ENCODE data around the gene SLC26A3. TPM values are rescaled to one million over a fixed set of nuclear protein-coding genes. Genes with fewer than 3 reads are reported as not detected.
A peak's percentile ranks its signal among the peaks of the same experiment; 100 is the strongest.

SLC26A3 gene
- total RNA-seq, 4 donors from 2014 or later: 12.7 TPM; not detected in 3

DNA sequence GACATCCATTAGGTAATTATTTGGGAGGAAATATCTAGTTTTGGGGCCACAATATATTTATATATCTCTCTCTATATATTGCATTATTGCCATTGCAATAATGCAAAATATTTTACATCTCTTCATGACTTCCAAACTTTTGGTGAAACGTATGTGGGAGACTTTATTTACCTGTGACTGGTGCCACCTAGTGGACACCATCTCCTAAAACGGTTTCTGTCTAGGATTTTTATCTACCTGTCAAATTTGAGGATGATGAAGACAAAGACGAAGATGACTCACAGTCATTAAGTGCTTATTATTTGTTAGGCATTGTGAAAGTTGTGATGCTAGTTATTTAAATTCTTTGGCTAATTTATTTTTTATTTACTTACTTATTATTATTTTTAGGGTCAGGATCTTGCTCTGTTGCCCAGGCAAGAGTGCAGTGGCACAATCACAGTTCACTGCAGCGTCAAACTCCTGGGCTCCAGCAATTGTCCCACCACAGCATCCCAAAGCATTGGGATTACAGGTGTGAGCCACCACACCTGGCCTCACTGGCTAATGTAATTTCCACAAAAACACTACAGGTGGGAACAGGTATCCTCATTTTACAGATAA is 77.8 kb downstream of the SLC26A3 start:
- Histone ChIP-seq H3K36me3 (no peaks in the 10 kb centered on the region), H3K4me1 (no peaks in the 10 kb centered on the region), H3K4me3 (no peak overlapping the region), H3K27me3 (no peaks in the 10 kb centered on the region), H3K27ac (no peak overlapping the region), H3K9me3 (no peaks in the 10 kb centered on the region)
- ATAC-seq (no peak), DNase-seq (no peak)
- in situ Hi-C loops (cut with MboI; ENCODE audit: low sequenced_read_pairs in 4 of 4): loop anchor here in 3 of 4 donors (5.0 to 25.0 kb wide), 3 partner anchors 258 to 538 kb away; no protein-coding TSS in a partner anchor
- intact Hi-C loops (cut with DNase I; ENCODE audit: low total_unique reads): loop anchor here (1.0 kb wide), 1 partner anchor 262 kb away; no protein-coding TSS in a partner anchor
- TF ChIP-seq POLR2A (IDR thresholded peaks at IDR 0.05): no peak
- TF ChIP-seq, protein P1, sequence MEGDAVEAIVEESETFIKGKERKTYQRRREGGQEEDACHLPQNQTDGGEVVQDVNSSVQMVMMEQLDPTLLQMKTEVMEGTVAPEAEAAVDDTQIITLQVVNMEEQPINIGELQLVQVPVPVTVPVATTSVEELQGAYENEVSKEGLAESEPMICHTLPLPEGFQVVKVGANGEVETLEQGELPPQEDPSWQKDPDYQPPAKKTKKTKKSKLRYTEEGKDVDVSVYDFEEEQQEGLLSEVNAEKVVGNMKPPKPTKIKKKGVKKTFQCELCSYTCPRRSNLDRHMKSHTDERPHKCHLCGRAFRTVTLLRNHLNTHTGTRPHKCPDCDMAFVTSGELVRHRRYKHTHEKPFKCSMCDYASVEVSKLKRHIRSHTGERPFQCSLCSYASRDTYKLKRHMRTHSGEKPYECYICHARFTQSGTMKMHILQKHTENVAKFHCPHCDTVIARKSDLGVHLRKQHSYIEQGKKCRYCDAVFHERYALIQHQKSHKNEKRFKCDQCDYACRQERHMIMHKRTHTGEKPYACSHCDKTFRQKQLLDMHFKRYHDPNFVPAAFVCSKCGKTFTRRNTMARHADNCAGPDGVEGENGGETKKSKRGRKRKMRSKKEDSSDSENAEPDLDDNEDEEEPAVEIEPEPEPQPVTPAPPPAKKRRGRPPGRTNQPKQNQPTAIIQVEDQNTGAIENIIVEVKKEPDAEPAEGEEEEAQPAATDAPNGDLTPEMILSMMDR (IDR thresholded peaks at IDR 0.05 in 4 of 5, conservative IDR thresholded peaks at IDR 0.05 in 1 of 5): peak; percentile 53 to 71 (median 58)

DNA sequence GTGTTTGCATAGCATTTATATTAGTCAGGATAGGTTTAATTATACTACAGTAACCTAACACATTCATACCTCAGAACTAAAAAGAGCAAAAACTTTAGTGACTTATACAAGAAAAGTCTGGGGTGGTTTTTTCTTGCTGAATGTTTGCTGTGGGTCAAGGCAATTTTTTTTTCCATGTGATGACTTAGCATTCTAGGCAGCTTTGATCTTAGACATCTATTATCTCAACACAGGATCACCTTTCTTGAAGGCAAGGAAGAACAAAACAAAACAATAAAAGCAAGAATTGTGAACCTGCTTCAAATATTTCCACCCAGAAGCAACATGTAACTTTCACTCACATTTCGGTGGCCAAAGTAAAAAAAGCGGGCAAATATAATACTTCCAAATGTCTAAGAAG is 79.8 kb downstream of the SLC26A3 start:
- TF ChIP-seq POLR2A (IDR thresholded peaks at IDR 0.05): no peak
- TF ChIP-seq, protein P1 (IDR thresholded peaks at IDR 0.05 in 4 of 5, conservative IDR thresholded peaks at IDR 0.05 in 1 of 5): no peak
- no peaks in the 10 kb centered on the region for H3K36me3 ChIP-seq
- no peak for ATAC-seq
- intact Hi-C loops (cut with DNase I; ENCODE audit: low total_unique reads): loop anchor here (5.0 kb wide), 1 partner anchor 526 kb away; no protein-coding TSS in a partner anchor
- in situ Hi-C loops (cut with MboI; ENCODE audit: low sequenced_read_pairs in 4 of 4): loop anchor here in 3 of 4 donors (5.0 to 25.0 kb wide), 3 partner anchors 256 to 511 kb away; no protein-coding TSS in a partner anchor
- H3K4me3 ChIP-seq: no peak overlapping the region
- H3K4me1 ChIP-seq: no peaks in the 10 kb centered on the region
- no peak overlapping the region for H3K27ac ChIP-seq
- no peaks in the 10 kb centered on the region for H3K27me3 ChIP-seq
- DNase-seq: no peak
- H3K9me3 ChIP-seq: no peaks in the 10 kb centered on the region

DNA sequence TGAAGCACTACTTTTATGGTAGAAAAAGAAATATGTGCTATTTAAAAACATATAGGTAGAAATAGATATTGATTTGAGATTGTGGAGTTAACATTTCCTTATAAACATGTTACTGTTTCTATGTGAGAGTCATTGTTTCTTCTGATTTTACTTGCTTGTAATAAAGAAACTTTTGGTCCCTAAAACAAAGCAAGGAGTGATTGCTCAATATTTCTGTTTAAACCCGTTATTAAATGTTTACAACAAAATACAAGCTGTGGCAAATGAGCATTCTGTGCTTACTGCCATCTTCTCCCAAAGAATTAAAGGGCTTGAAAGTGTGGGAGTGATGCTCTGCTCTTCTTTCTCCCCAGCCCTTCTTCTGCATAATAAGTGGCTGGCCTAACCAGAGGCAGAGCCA is 81.7 kb downstream of the SLC26A3 start:
- no peak overlapping the region for H3K4me3 ChIP-seq
- DNase-seq: no peak
- ATAC-seq: no peak
- no peak overlapping the region for H3K27ac ChIP-seq
- no peaks in the 10 kb centered on the region for H3K4me1 ChIP-seq
- TF ChIP-seq, protein P1 (IDR thresholded peaks at IDR 0.05 in 4 of 5, conservative IDR thresholded peaks at IDR 0.05 in 1 of 5): no peak
- TF ChIP-seq POLR2A (IDR thresholded peaks at IDR 0.05): no peak
- H3K27me3 ChIP-seq: no peaks in the 10 kb centered on the region
- intact Hi-C loops (cut with DNase I; ENCODE audit: low total_unique reads) (loop anchor here (5.0 kb wide), 1 partner anchor 524 kb away; no protein-coding TSS in a partner anchor), in situ Hi-C loops (cut with MboI; ENCODE audit: low sequenced_read_pairs in 4 of 4) (loop anchor here in 3 of 4 donors (5.0 to 25.0 kb wide), 3 partner anchors 254 to 509 kb away; no protein-coding TSS in a partner anchor)
- no peaks in the 10 kb centered on the region for H3K36me3 ChIP-seq
- no peaks in the 10 kb centered on the region for H3K9me3 ChIP-seq

DNA sequence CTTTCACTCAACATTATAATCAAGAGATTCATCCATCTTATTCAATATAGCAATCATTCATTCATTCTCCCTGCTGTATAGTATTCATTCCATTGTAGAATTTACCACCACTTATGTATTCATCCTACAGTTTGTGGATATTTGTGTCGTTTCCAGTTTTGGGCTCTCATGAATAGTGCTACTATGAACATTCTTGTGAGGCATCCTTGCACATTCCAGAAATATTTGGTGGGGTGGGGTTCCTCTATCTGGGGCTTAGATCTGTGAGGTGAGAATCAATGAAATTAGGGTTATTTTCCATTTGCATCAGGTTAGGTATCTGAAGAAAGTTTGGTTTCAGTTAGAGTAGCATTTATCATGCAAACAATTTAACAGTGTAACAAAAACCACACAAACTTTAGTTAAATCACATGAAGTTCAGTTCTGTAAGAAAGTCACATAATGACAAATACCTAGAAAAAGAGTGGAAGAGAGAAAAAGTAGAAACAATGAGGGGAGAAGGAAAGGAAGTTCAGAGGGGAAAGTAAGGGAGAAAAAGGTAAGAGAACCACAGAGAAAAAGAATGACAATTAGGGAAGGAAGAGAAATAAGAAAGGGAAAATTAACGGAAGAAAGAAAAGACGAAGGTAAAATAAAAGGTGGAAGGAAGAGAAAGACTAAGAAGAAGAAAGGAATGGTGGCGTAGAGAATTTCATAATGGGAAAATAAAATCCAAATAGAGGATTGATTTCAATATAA is 84.4 kb downstream of the SLC26A3 start:
- in situ Hi-C loops (cut with MboI; ENCODE audit: low sequenced_read_pairs in 4 of 4) (loop anchor here in 1 of 4 donors (25.0 kb wide), 1 partner anchor 506 kb away; no protein-coding TSS in a partner anchor), intact Hi-C loops (cut with DNase I; ENCODE audit: low total_unique reads) (no loop called here)
- DNase-seq (no peak), ATAC-seq (no peak)
- Histone ChIP-seq H3K4me1 (no peaks in the 10 kb centered on the region), H3K36me3 (no peaks in the 10 kb centered on the region), H3K27me3 (no peaks in the 10 kb centered on the region), H3K27ac (no peak overlapping the region), H3K4me3 (no peak overlapping the region), H3K9me3 (no peaks in the 10 kb centered on the region)
- TF ChIP-seq POLR2A (IDR thresholded peaks at IDR 0.05): no peak
- TF ChIP-seq, protein P1 (IDR thresholded peaks at IDR 0.05 in 4 of 5, conservative IDR thresholded peaks at IDR 0.05 in 1 of 5): no peak
